ENCODE measurements around the gene ADCY9.

GRCh38 chr16:3965781-3966582 lies 150.3 kb downstream of the ADCY9 start:
- TF ChIP-seq CTCF (IDR thresholded peaks at IDR 0.05; ENCODE audit: poor library complexity, severe bottlenecking) (no peak), RAD21 (conservative IDR thresholded peaks at IDR 0.05) (no peak), EZH2 (IDR thresholded peaks at IDR 0.05; ENCODE audit: borderline replicate concordance, insufficient read depth, low read length, poor library complexity, severe bottlenecking) (no peak)

Data from neural cell (in vitro differentiated cells).